Prostate gland (tissue), 2 donors: ENCODE results near the gene IGDCC3. TPM values are rescaled to one million over a fixed set of nuclear protein-coding genes. Genes with fewer than 3 reads are reported as not detected.

Experiments
- DNase-seq: peaks from one replicate; pipeline ENCODE4 v3.0.0-alpha.2; 2019; ENCODE audit warnings: low spot score
- H3K27ac ChIP-seq, 2 donors: fragments of 200-600 bp; sonication (generic); 2 replicates each; pipeline ENCODE4 v1.5.1; 2017 to 2019
- H3K27me3 ChIP-seq: fragments of 200-600 bp; sonication (generic); replicated peaks from 2 replicates; pipeline ENCODE4 v1.5.1; 2019; ENCODE audit not compliant: insufficient read depth
- H3K36me3 ChIP-seq, 2 donors: fragments of 200-600 bp; sonication (generic); 1 replicate in 1 of 2; 2 replicates in 1 of 2; pipeline versions ENCODE4 v1.5.1 to v1.8.1; 2017 to 2019
- H3K4me1 ChIP-seq: fragments of 200-600 bp; sonication (generic); replicated peaks from 2 replicates; pipeline ENCODE4 v1.5.1; 2019
- H3K4me3 ChIP-seq, 2 donors: fragments of 200-600 bp; sonication (generic); 2 replicates each; pipeline ENCODE4 v1.5.1; 2017 to 2019
- H3K9me3 ChIP-seq: fragments of 200-600 bp; sonication (generic); 2 replicates; pipeline ENCODE4 v1.5.1; 2017
- CTCF ChIP-seq, 4 experiments: fragments of 200-600 bp in 2 of 4; fragments of 450-650 bp in 2 of 4; sonication (generic) in 2 of 4; IDR thresholded peaks; 1 replicate in 3 of 4; 2 replicates in 1 of 4; pipeline ENCODE4 v1.5.1; 2016 to 2019; ENCODE audit warnings: antibody characterized with exemption in 4 of 4, mild to moderate bottlenecking in 2 of 4, moderate library complexity in 2 of 4
- POLR2A ChIP-seq: fragments of 450-650 bp; IDR thresholded peaks from one replicate; pipeline ENCODE4 v1.6.1; 2016; ENCODE audit warnings: antibody characterized with exemption, mild to moderate bottlenecking
- POLR2AphosphoS5 ChIP-seq: sonication (generic); formaldehyde crosslinking; IDR thresholded peaks from one replicate; pipeline ENCODE4 v1.6.1; 2017; ENCODE audit warnings: antibody characterized with exemption
- WGBS: methylation state at CpG from one replicate; pipeline ENCODE4 v1.1.5; 2018; 5-methylcytosine and 5-hydroxymethylcytosine counted together
- intact Hi-C: fragments of 100-400 bp; cut with DNase I; formaldehyde crosslinking; loops from one replicate; pipeline ENCODE4 v1.14.2; 2022
- total RNA-seq, 2 donors: library from RNA; depleted of rRNA; stranded (reverse); fragments of >200 nt; gene quantifications; one replicate each; pipeline ENCODE4 v1.1.0, GENCODE V29; 2016

Gene IGDCC3
- total RNA-seq, 2 donors from 2014 or later = 0.05 to 2.7 TPM

- Histone ChIP-seq H3K36me3 (no peaks in the 10 kb centered on the region), H3K27me3 (no peaks in the 10 kb centered on the region), H3K4me1 (no peaks in the 10 kb centered on the region), H3K27ac (no peak overlapping the region), H3K4me3 (no peak overlapping the region), H3K9me3 (no peaks in the 10 kb centered on the region)
- TF ChIP-seq POLR2A = no peak
- no peak for TF ChIP-seq POLR2AphosphoS5
- DNase-seq = no peak
- 75% methylated on average over 3 of the region's 3 CpGs for WGBS
- intact Hi-C loops = no loop called here
Measured at GRCh38 chr15:65338366-65338765, 39.4 kb downstream of the IGDCC3 start.

- Histone ChIP-seq H3K4me3 (no peak overlapping the region), H3K36me3 (no peaks in the 10 kb centered on the region), H3K27me3 (no peaks in the 10 kb centered on the region), H3K27ac (no peak overlapping the region), H3K4me1 (no peaks in the 10 kb centered on the region), H3K9me3 (no peaks in the 10 kb centered on the region)
- no peak for DNase-seq
- TF ChIP-seq POLR2A (no peak), POLR2AphosphoS5 (no peak), CTCF (IDR thresholded peaks at IDR 0.05) (no peak)
- 72% methylated on average over 4 of the region's 6 CpGs for WGBS
- intact Hi-C loops = no loop called here
Measured at GRCh38 chr15:65337436-65338070, 40.2 kb downstream of the IGDCC3 start.

GRCh38 chr15:65336493-65337435 is 41.0 kb downstream of the IGDCC3 start:
- Histone ChIP-seq H3K27ac (no peak overlapping the region), H3K27me3 (no peaks in the 10 kb centered on the region), H3K4me3 (no peak overlapping the region), H3K36me3 (no peaks in the 10 kb centered on the region), H3K4me1 (no peaks in the 10 kb centered on the region), H3K9me3 (no peaks in the 10 kb centered on the region)
- TF ChIP-seq POLR2A = no peak
- no peak for TF ChIP-seq CTCF (IDR thresholded peaks at IDR 0.05)
- TF ChIP-seq POLR2AphosphoS5 = no peak
- WGBS = 65% methylated on average over 21 of the region's 21 CpGs
- DNase-seq = no peak
- intact Hi-C loops = no loop called here

GRCh38 chr15:65335278-65336055 is 42.3 kb downstream of the IGDCC3 start:
- TF ChIP-seq POLR2AphosphoS5 (no peak), POLR2A (no peak), CTCF (IDR thresholded peaks at IDR 0.05) (no peak)
- H3K4me3 ChIP-seq = no peak overlapping the region
- DNase-seq = no peak
- H3K36me3 ChIP-seq = no peaks in the 10 kb centered on the region
- no peaks in the 10 kb centered on the region for H3K9me3 ChIP-seq
- intact Hi-C loops = no loop called here
- no peaks in the 10 kb centered on the region for H3K4me1 ChIP-seq
- H3K27me3 ChIP-seq = no peaks in the 10 kb centered on the region
- WGBS = 92% methylated on average over 19 of the region's 19 CpGs
- H3K27ac ChIP-seq = no peak overlapping the region

- H3K4me3 ChIP-seq = no peak overlapping the region
- no peaks in the 10 kb centered on the region for H3K27me3 ChIP-seq
- no peaks in the 10 kb centered on the region for H3K9me3 ChIP-seq
- 73% methylated on average over 17 of the region's 20 CpGs for WGBS
- no peak for TF ChIP-seq POLR2A
- TF ChIP-seq POLR2AphosphoS5 = no peak
- TF ChIP-seq CTCF (IDR thresholded peaks at IDR 0.05) = no peak
- intact Hi-C loops = no loop called here
- no peaks in the 10 kb centered on the region for H3K4me1 ChIP-seq
- no peak for DNase-seq
- H3K36me3 ChIP-seq = no peaks in the 10 kb centered on the region
- H3K27ac ChIP-seq = no peak overlapping the region
Measured at GRCh38 chr15:65334586-65335231, 43.1 kb downstream of the IGDCC3 start.
